SK-N-SH (cell line): Measurements from ENCODE around the gene VAV1.

Source experiments
- JUND ChIP-seq: IDR thresholded peaks from 2 replicates; pipeline ENCODE4 v1.4.0; 2012
- POLR2AphosphoS5 ChIP-seq: IDR thresholded peaks from 2 replicates; pipeline ENCODE4 v1.6.1; 2012; ENCODE audit warnings: low read depth, low read length
- RFX5 ChIP-seq: IDR thresholded peaks from 2 replicates; pipeline ENCODE4 v1.6.1; 2012; ENCODE audit warnings: mild to moderate bottlenecking, improper control_type of control experiment, low read length
- TF ChIP-seq, protein P1 (sequence below): fragments of 200-600 bp; sonication (generic); IDR thresholded peaks from 2 replicates; pipeline ENCODE4 v1.6.1; 2017; ENCODE audit warnings: antibody characterized with exemption, mild to moderate bottlenecking, moderate library complexity
- TF ChIP-seq, protein P2 (sequence below): IDR thresholded peaks from 2 replicates; pipeline ENCODE4 v1.4.0; 2012; ENCODE audit warnings: low read depth, borderline replicate concordance

DNA sequence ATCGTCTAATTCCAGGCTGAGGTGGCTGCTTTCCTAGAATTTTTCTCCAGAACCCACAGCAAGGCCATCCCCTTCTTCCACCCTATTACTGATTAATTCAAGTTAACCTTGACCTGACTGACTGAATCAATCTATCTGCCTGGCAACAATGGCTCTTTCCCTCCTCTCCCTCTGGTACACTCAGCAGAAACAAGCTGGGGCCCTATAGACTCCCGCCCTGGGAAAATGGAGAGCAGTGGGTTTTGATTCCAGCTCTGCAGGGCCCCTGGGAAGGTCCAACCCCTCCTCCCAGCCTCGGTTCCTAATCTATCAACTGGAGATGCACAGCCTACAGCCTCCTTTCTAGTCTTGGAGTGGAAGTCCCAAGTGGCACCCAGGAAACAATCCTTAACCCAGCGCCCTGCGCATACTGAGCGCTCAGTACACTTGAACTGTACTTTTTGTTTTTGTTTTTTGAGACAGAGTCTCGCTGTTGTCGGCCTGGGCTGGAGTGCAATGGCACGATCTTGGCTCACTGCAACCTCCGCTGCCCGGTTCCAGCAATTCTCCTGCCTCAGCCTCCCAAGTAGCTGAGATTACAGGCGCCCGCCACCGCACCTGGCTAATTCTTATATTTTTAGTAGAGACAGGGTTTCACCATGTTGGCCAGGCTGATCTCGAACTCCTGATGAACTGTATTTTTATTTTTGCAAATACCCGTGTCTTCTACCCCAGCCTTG lies 46.8 kb upstream of the VAV1 start:
- TF ChIP-seq, protein P1, sequence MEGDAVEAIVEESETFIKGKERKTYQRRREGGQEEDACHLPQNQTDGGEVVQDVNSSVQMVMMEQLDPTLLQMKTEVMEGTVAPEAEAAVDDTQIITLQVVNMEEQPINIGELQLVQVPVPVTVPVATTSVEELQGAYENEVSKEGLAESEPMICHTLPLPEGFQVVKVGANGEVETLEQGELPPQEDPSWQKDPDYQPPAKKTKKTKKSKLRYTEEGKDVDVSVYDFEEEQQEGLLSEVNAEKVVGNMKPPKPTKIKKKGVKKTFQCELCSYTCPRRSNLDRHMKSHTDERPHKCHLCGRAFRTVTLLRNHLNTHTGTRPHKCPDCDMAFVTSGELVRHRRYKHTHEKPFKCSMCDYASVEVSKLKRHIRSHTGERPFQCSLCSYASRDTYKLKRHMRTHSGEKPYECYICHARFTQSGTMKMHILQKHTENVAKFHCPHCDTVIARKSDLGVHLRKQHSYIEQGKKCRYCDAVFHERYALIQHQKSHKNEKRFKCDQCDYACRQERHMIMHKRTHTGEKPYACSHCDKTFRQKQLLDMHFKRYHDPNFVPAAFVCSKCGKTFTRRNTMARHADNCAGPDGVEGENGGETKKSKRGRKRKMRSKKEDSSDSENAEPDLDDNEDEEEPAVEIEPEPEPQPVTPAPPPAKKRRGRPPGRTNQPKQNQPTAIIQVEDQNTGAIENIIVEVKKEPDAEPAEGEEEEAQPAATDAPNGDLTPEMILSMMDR = no peak
- TF ChIP-seq RFX5 (no peak), POLR2AphosphoS5 (no peak), JUND (no peak)
- TF ChIP-seq, protein P2, sequence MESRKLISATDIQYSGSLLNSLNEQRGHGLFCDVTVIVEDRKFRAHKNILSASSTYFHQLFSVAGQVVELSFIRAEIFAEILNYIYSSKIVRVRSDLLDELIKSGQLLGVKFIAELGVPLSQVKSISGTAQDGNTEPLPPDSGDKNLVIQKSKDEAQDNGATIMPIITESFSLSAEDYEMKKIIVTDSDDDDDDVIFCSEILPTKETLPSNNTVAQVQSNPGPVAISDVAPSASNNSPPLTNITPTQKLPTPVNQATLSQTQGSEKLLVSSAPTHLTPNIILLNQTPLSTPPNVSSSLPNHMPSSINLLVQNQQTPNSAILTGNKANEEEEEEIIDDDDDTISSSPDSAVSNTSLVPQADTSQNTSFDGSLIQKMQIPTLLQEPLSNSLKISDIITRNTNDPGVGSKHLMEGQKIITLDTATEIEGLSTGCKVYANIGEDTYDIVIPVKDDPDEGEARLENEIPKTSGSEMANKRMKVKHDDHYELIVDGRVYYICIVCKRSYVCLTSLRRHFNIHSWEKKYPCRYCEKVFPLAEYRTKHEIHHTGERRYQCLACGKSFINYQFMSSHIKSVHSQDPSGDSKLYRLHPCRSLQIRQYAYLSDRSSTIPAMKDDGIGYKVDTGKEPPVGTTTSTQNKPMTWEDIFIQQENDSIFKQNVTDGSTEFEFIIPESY = no peak
